Tibial nerve (tissue), 4 donors: ENCODE measurements around the gene DCANP1. TPM values are rescaled to one million over a fixed set of nuclear protein-coding genes. Genes with fewer than 3 reads are reported as not detected.
A peak's percentile ranks its signal among the peaks of the same experiment; 100 is the strongest.

ENCODE experiments used
- DNase-seq, 2 donors: peaks; one replicate each; pipeline ENCODE4 v3.0.0-alpha.2; 2019; ENCODE audit warnings: low spot score in 2 of 2
- H3K27ac ChIP-seq, 4 donors: fragments of 200-600 bp; sonication (generic) in 3 of 4; one replicate each; pipeline ENCODE4 v1.5.1; 2017 to 2019; ENCODE audit warnings: mild to moderate bottlenecking in 1 of 4
- H3K27me3 ChIP-seq, 2 donors: fragments of 200-600 bp; sonication (generic) in 1 of 2; one replicate each; pipeline versions ENCODE4 v1.5.1 to v1.6.0; 2017 to 2019
- H3K36me3 ChIP-seq, 3 donors: fragments of 200-600 bp; sonication (generic); one replicate each; pipeline ENCODE4 v1.5.1; 2018 to 2019
- H3K4me1 ChIP-seq, 4 donors: fragments of 200-600 bp; sonication (generic) in 3 of 4; one replicate each; pipeline ENCODE4 v1.5.1; 2017 to 2019
- H3K4me3 ChIP-seq, 4 donors: fragments of 200-600 bp; sonication (generic) in 3 of 4; one replicate each; pipeline ENCODE4 v1.5.1; 2017 to 2019; ENCODE audit warnings: mild to moderate bottlenecking in 1 of 4, moderate library complexity in 1 of 4
- H3K9me3 ChIP-seq, 4 donors: fragments of 200-600 bp; sonication (generic) in 3 of 4; one replicate each; pipeline ENCODE4 v1.5.1; 2017 to 2019
- EP300 ChIP-seq, 2 donors: sonication (generic); formaldehyde crosslinking; IDR thresholded peaks; one replicate each; pipeline ENCODE4 v1.6.1; 2017; ENCODE audit warnings: antibody characterized with exemption in 2 of 2, mild to moderate bottlenecking in 1 of 2
- POLR2A ChIP-seq, 2 donors: fragments of 450-650 bp; IDR thresholded peaks; one replicate each; pipeline ENCODE4 v1.6.1; 2017; ENCODE audit warnings: antibody characterized with exemption in 2 of 2, mild to moderate bottlenecking in 2 of 2, moderate library complexity in 2 of 2
- WGBS, 2 donors: methylation state at CpG; one replicate each; pipeline ENCODE4 v1.1.5; 2018; 5-methylcytosine and 5-hydroxymethylcytosine counted together
- total RNA-seq, 4 donors: library from RNA; depleted of rRNA; stranded (reverse); fragments of >200 nt; gene quantifications; one replicate each; pipeline ENCODE4 v1.1.0, GENCODE V29; 2016
- TF ChIP-seq, protein P1 (sequence below), 5 experiments: fragments of 200-600 bp in 3 of 5; fragments of 450-650 bp in 2 of 5; sonication (generic) in 3 of 5; IDR thresholded peaks; one replicate each; pipeline ENCODE4 v1.5.1; 2016 to 2019; ENCODE audit warnings: antibody characterized with exemption in 5 of 5, mild to moderate bottlenecking in 3 of 5, moderate library complexity in 2 of 5

Gene DCANP1
- total RNA-seq, 4 donors from 2014 or later: not detected

GRCh38 chr5:135453613-135454012, 6.5 kb upstream of the DCANP1 start:
- no peak overlapping the region for H3K4me3 ChIP-seq
- no peaks in the 10 kb centered on the region for H3K9me3 ChIP-seq
- no peaks in the 10 kb centered on the region for H3K36me3 ChIP-seq
- 81 to 89% methylated on average over 4 of the region's 4 CpGs for WGBS, 2 donors
- TF ChIP-seq, protein P1, sequence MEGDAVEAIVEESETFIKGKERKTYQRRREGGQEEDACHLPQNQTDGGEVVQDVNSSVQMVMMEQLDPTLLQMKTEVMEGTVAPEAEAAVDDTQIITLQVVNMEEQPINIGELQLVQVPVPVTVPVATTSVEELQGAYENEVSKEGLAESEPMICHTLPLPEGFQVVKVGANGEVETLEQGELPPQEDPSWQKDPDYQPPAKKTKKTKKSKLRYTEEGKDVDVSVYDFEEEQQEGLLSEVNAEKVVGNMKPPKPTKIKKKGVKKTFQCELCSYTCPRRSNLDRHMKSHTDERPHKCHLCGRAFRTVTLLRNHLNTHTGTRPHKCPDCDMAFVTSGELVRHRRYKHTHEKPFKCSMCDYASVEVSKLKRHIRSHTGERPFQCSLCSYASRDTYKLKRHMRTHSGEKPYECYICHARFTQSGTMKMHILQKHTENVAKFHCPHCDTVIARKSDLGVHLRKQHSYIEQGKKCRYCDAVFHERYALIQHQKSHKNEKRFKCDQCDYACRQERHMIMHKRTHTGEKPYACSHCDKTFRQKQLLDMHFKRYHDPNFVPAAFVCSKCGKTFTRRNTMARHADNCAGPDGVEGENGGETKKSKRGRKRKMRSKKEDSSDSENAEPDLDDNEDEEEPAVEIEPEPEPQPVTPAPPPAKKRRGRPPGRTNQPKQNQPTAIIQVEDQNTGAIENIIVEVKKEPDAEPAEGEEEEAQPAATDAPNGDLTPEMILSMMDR (IDR thresholded peaks at IDR 0.05): no peak
- TF ChIP-seq EP300 (IDR thresholded peaks at IDR 0.05) (no peak), POLR2A (IDR thresholded peaks at IDR 0.05) (no peak)
- no peak for DNase-seq
- no peaks in the 10 kb centered on the region for H3K27me3 ChIP-seq
- peaks cover 0 to 15% (median 5%) of the 10 kb centered on the region in 4 donors for H3K4me1 ChIP-seq
- no peak overlapping the region for H3K27ac ChIP-seq

- H3K27me3 ChIP-seq: no peaks in the 10 kb centered on the region
- H3K4me3 ChIP-seq: no peak within 1 kb of the TSS
- peak in 1 of 2 donors; percentile 1 for DNase-seq
- H3K27ac ChIP-seq: no peak within 1 kb of the TSS
- H3K36me3 ChIP-seq: no peaks in the 10 kb centered on the region
- no peaks in the 10 kb centered on the region for H3K9me3 ChIP-seq
- WGBS, 2 donors: 81 to 85% methylated on average over 10 of the region's 10 CpGs
- TF ChIP-seq EP300 (IDR thresholded peaks at IDR 0.05) (no peak), POLR2A (IDR thresholded peaks at IDR 0.05) (no peak)
- TF ChIP-seq, protein P1 (IDR thresholded peaks at IDR 0.05): no peak
- H3K4me1 ChIP-seq: peaks cover 0 to 6% (median 2%) of the 10 kb centered on the region in 4 donors
These were observed 5.3 kb upstream of the DCANP1 start, which contains the start of gene TIFAB for GRCh38 chr5:135452321-135453030. TSS of gene TIFAB (minus strand) at chr5:135452351. CDS start at chr5:135449939, 2,412 bp downstream.

DNA sequence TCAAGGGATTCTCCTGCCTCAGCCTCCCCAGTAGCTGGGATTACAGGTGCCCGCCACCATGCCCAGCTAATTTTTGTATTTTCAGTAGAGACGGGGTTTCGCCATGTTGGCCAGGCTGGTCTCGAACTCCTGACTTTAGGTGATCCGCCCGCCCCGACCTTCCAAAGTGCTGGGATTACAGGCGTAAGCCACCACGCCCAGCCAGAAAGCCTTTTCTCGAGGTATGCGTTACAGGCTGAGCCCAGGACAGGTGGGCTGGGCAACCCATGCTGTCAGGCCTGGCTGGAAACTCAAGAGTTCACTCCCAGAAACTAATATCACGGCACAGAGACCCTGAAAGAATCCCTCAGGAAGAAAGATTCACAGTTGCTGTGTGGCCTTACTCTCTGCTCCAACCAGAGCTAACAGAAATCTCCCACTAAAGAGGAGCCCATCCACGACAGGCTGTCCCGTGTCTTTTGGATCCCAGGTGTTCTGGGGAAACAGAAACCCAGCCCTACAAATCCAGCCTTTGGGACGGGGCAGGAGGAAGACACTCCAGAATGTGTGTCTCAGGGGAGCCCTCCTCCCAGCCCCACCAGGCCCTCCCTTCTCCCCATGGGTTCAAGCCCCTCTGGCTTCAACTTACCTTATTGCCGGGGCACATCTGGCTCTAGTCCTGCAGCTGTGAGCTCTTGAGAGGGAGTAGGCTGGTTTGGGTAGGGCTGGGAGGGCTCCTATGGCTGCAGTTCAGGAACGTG, 4.6 kb upstream of the DCANP1 start:
- no peak for DNase-seq

GRCh38 chr5:135450952-135451351, 3.8 kb upstream of the DCANP1 start:
- no peak overlapping the region for H3K27ac ChIP-seq

More for the DNA sequence above, 4.6 kb upstream of the DCANP1 start:
- TF ChIP-seq POLR2A (IDR thresholded peaks at IDR 0.05): no peak
- 74 to 82% methylated on average over 17 of the region's 17 CpGs for WGBS, 2 donors
- Histone ChIP-seq H3K9me3 (no peaks in the 10 kb centered on the region), H3K27me3 (no peaks in the 10 kb centered on the region), H3K27ac (no peak overlapping the region), H3K36me3 (no peaks in the 10 kb centered on the region), H3K4me1 (peaks cover 0 to 3% (median 1%) of the 10 kb centered on the region in 4 donors), H3K4me3 (no peak overlapping the region)

GRCh38 chr5:135450336-135450735, 3.2 kb upstream of the DCANP1 start:
- DNase-seq: no peak
- Histone ChIP-seq H3K4me3 (no peak overlapping the region), H3K36me3 (no peaks in the 10 kb centered on the region), H3K4me1 (peaks cover 0 to 3% (median 1%) of the 10 kb centered on the region in 4 donors), H3K27ac (no peak overlapping the region), H3K9me3 (no peaks in the 10 kb centered on the region), H3K27me3 (no peaks in the 10 kb centered on the region)
- WGBS, 2 donors: 50 to 53% methylated on average over 3 of the region's 3 CpGs
- TF ChIP-seq POLR2A (IDR thresholded peaks at IDR 0.05) (no peak), EP300 (IDR thresholded peaks at IDR 0.05) (no peak)
- TF ChIP-seq, protein P1 (IDR thresholded peaks at IDR 0.05): no peak

More at GRCh38 chr5:135450952-135451351, 3.8 kb upstream of the DCANP1 start:
- no peak overlapping the region for H3K4me3 ChIP-seq
- no peaks in the 10 kb centered on the region for H3K27me3 ChIP-seq
- 82 to 100% methylated on average over 2 of the region's 2 CpGs for WGBS, 2 donors
- no peak for DNase-seq
- peaks cover 0 to 3% (median 1%) of the 10 kb centered on the region in 4 donors for H3K4me1 ChIP-seq
- H3K36me3 ChIP-seq: no peaks in the 10 kb centered on the region
- no peaks in the 10 kb centered on the region for H3K9me3 ChIP-seq
- TF ChIP-seq EP300 (IDR thresholded peaks at IDR 0.05) (no peak), POLR2A (IDR thresholded peaks at IDR 0.05) (no peak)
- TF ChIP-seq, protein P1 (IDR thresholded peaks at IDR 0.05): no peak
